Right lobe of liver (tissue), 6 donors: Measurements from ENCODE around the gene C1orf94. TPM values are rescaled to one million over a fixed set of nuclear protein-coding genes. Genes with fewer than 3 reads are reported as not detected.

Source experiments
- ATAC-seq, 4 donors: fragments of 200-7000 bp; cut with Tn5 transposase; one replicate each; pipeline ENCODE4 v1.9.1; 2020; ENCODE audit warnings: mild to moderate bottlenecking in 4 of 4, moderate library complexity in 4 of 4
- DNase-seq, 3 donors: peaks; one replicate each; pipeline ENCODE4 v3.0.0-alpha.2; 2020
- H3K27ac ChIP-seq, 3 donors: fragments of 200-600 bp; one replicate each; pipeline ENCODE4 v1.8.0; 2022
- H3K27me3 ChIP-seq, 2 donors: fragments of 200-600 bp; one replicate each; pipeline ENCODE4 v1.8.0; 2022
- H3K36me3 ChIP-seq, 4 donors: fragments of 200-600 bp; sonication (generic) in 1 of 4; one replicate each; pipeline versions ENCODE4 v1.5.1 to v1.8.0; 2017 to 2022; ENCODE audit warnings: control low read depth in 1 of 4
- H3K4me1 ChIP-seq, 4 donors: fragments of 200-600 bp; sonication (generic) in 1 of 4; one replicate each; pipeline versions ENCODE4 v1.5.1 to v1.8.0; 2017 to 2022; ENCODE audit warnings: control low read depth in 1 of 4
- H3K4me3 ChIP-seq, 3 donors: fragments of 200-600 bp; one replicate each; pipeline ENCODE4 v1.8.0; 2022
- H3K9me3 ChIP-seq, 4 donors: fragments of 200-600 bp; sonication (generic) in 1 of 4; one replicate each; pipeline versions ENCODE4 v1.5.1 to v1.8.0; 2017 to 2022; ENCODE audit warnings: control low read depth in 1 of 4
- CTCF ChIP-seq, 4 donors: fragments of 200-600 bp in 3 of 4; fragments of 450-650 bp in 1 of 4; IDR thresholded peaks; one replicate each; pipeline versions ENCODE4 v1.5.1 to v1.8.0; 2016 to 2022; ENCODE audit warnings: antibody characterized with exemption in 4 of 4, mild to moderate bottlenecking in 2 of 4
- POLR2A ChIP-seq: fragments of 450-650 bp; IDR thresholded peaks from one replicate; pipeline ENCODE4 v1.6.1; 2017; ENCODE audit warnings: antibody characterized with exemption, mild to moderate bottlenecking
- WGBS: methylation state at CpG from one replicate; pipeline ENCODE4 v1.1.6; 2018; ENCODE audit warnings: low coverage, low lambda C conversion rate; ENCODE audit not compliant: insufficient coverage; ENCODE audit errors: missing lambda C conversion rate; 5-methylcytosine and 5-hydroxymethylcytosine counted together
- intact Hi-C, 2 donors: fragments of 100-400 bp; cut with DNase I; formaldehyde crosslinking; loops; one replicate each; pipeline versions ENCODE4 v1.11.2 to v1.14.1; 2022
- total RNA-seq, 6 experiments: library from RNA; depleted of rRNA in 2 of 6; stranded (reverse); fragments of >200 nt in 2 of 6; fragmentation: NEBNext Ultra II Directional in 3 of 6; extraction: Animal tissue kit (Norgen Biotek cat#: 25700) in 3 of 6; gene quantifications; one replicate each; pipeline versions ENCODE4 v1.1.0 to v1.2.4, GENCODE V29; 2016 to 2023
- donor health status: DM: no; HTN: yes; CAD: no.
- donor health status: DM: no; HTN: no; CAD: no.
- donor health status: DM: no; HTN: no; CAD: no.
- donor health status: DM: no; HTN: yes; CAD: no.
- donor health status: DM: no; HTN: yes; CAD: no.

C1orf94 gene
- total RNA-seq, 6 experiments from 2014 or later = not detected

DNA sequence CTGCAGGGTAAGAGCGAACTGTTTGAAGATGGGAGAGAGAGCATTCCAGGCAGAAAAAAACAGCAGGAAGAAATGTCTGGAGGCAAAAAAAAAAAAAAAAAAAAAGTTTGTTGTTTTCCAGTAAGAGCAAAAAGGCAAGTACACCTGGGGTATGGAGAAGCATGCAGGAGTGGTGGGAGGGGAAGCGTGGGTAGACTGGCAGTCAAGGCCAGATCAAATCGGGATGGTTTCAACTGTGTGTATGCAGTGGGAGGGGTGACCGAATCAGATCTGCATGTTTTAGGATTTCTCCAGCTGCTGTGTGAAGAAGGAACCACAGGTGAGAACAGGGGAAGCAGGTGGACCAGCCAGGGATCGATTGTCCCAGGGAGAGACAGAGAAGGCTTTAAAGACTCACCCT lies 46.4 kb upstream of the C1orf94 start:
- intact Hi-C loops = no loop called here
- WGBS = 40% methylated on average over 4 of the region's 5 CpGs
- no peak for DNase-seq
- no peaks in the 10 kb centered on the region for H3K4me1 ChIP-seq
- no peaks in the 10 kb centered on the region for H3K9me3 ChIP-seq
- TF ChIP-seq CTCF (IDR thresholded peaks at IDR 0.05) = no peak
- TF ChIP-seq POLR2A = no peak
- no peak overlapping the region for H3K4me3 ChIP-seq
- no peaks in the 10 kb centered on the region for H3K27me3 ChIP-seq
- H3K36me3 ChIP-seq = no peaks in the 10 kb centered on the region
- no peak for ATAC-seq
- no peak overlapping the region for H3K27ac ChIP-seq

GRCh38 chr1:34131396-34132160 lies 45.1 kb upstream of the C1orf94 start:
- no peak for TF ChIP-seq CTCF (IDR thresholded peaks at IDR 0.05)
- TF ChIP-seq POLR2A = no peak
- Histone ChIP-seq H3K4me3 (no peak overlapping the region), H3K4me1 (no peaks in the 10 kb centered on the region), H3K27ac (no peak overlapping the region), H3K36me3 (no peaks in the 10 kb centered on the region), H3K9me3 (no peaks in the 10 kb centered on the region), H3K27me3 (no peaks in the 10 kb centered on the region)
- DNase-seq (no peak), ATAC-seq (no peak)
- WGBS = 78% methylated on average over 2 of the region's 3 CpGs
- intact Hi-C loops = no loop called here

DNA sequence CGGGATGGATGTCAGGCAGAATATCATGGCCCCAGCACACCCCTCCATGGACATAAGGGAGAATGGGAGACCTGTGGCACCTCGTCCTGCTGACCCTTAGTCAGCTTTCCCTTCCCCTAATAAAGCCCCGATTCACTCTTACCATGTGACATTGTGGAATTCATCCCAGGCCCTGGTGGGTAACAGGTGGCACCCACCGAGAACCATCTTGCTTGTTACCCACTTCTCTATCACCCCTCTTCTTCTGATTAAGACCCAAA lies 44.6 kb upstream of the C1orf94 start:
- ATAC-seq (no peak), DNase-seq (no peak)
- Histone ChIP-seq H3K27me3 (no peaks in the 10 kb centered on the region), H3K36me3 (no peaks in the 10 kb centered on the region), H3K9me3 (no peaks in the 10 kb centered on the region), H3K4me1 (no peaks in the 10 kb centered on the region), H3K4me3 (no peak overlapping the region), H3K27ac (no peak overlapping the region)
- no peak for TF ChIP-seq CTCF (IDR thresholded peaks at IDR 0.05)
- TF ChIP-seq POLR2A = no peak
- intact Hi-C loops = no loop called here
- 92% methylated on average over 2 of the region's 4 CpGs for WGBS

DNA sequence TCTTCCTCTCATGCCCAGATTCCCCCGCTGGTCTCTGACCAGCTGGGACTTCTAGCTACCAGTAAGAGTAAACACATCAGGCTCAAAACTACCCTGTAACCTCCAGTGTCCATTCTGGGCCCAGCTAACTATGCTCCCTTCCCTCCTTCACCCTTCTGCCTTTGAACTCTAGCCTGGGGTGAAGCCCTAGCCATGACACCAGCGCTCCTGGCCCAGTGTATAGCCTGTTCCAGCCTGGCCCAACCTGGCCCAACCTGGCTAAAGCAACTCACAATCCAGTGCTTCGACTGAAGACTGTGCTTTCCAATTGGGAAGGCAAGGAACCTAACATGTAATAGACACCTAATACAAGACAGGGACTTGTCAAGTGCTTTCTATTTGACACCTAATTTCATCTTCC lies 39.3 kb upstream of the C1orf94 start:
- no peaks in the 10 kb centered on the region for H3K36me3 ChIP-seq
- H3K27ac ChIP-seq = no peak overlapping the region
- intact Hi-C loops = no loop called here
- no peaks in the 10 kb centered on the region for H3K4me1 ChIP-seq
- no peaks in the 10 kb centered on the region for H3K27me3 ChIP-seq
- no peak for DNase-seq
- ATAC-seq = no peak
- 65% methylated on average over 3 of the region's 3 CpGs for WGBS
- no peaks in the 10 kb centered on the region for H3K9me3 ChIP-seq
- no peak overlapping the region for H3K4me3 ChIP-seq
- TF ChIP-seq CTCF (IDR thresholded peaks at IDR 0.05) (no peak), POLR2A (no peak)
